ENCODE results near the gene PHYH. TPM values are rescaled to one million over a fixed set of nuclear protein-coding genes. Genes with fewer than 3 reads are reported as not detected.

PHYH gene
- polyA plus RNA-seq, 3 donors, result 24.3 to 44.9 (median 36.5) TPM

DNA sequence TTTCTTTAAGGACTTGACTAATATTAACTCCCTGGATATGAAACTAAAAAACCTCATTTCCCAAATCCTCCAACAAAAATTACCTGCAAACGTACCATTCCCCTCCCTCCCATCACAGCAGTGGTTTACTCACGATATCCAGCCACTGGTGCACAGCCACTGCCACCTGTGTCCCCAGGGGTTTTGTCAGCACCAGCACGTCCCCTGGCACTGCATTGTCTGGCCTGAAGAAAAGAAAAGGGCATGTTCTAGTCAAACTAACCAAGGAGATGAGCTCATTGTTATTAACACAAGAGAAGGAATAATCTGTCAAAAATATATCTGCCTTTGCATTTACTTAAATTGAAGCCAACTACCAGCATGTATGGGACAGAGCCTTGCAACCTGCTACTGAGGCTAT lies 29.7 kb upstream of the PHYH start:
- DNase-seq, result no peak

- no peak for DNase-seq
These were observed 28.7 kb upstream of the PHYH start for GRCh38 chr10:13328613-13329012.

DNA sequence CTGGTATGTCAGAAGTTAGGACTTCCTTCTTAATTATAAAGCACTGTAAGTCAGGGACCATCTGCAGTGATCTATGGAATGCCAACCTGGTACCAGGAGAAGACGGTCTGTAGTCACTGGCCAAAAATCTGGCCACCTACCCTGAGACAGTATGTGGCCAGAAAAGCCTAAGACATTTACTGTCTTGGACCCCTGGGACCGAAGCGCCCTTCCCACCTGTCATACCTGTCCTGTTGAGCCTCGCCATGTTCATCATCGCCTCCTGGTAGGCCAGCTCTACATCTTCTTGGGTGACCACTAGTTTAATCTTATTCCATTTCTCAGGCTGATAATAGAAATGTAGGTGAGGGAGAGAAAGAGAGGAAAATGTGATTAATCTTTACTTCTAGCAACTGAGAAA lies 28.3 kb upstream of the PHYH start:
- no peak for DNase-seq

- no peak for DNase-seq
These were observed 27.7 kb upstream of the PHYH start for GRCh38 chr10:13327534-13327933.

GRCh38 chr10:13322615-13323148 lies 22.8 kb upstream of the PHYH start:
- DNase-seq, result no peak

GRCh38 chr10:13321576-13321975 lies 21.7 kb upstream of the PHYH start:
- no peak for DNase-seq

GRCh38 chr10:13319166-13319565 lies 19.3 kb upstream of the PHYH start:
- DNase-seq, result no peak

DNA sequence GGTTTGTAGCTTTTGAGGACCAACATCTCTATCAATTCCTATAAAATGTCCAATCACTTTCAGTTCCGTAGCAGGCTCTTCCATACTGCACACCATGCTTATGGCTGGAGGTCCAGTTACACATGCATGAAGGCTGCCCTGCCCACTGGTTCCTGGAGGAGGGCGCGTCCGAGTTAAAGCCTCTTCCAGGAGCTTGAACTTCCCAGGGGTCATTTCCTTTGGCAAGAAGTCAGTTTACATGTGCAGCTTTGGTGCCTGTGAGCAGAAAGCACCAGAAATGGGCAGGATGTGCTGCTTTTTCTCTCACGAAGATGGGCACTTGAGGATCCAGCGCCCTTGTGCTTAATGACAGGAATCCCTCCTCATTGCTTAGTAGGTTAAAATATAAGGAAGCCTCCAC lies 17.6 kb upstream of the PHYH start:
- no peak for DNase-seq

DNA sequence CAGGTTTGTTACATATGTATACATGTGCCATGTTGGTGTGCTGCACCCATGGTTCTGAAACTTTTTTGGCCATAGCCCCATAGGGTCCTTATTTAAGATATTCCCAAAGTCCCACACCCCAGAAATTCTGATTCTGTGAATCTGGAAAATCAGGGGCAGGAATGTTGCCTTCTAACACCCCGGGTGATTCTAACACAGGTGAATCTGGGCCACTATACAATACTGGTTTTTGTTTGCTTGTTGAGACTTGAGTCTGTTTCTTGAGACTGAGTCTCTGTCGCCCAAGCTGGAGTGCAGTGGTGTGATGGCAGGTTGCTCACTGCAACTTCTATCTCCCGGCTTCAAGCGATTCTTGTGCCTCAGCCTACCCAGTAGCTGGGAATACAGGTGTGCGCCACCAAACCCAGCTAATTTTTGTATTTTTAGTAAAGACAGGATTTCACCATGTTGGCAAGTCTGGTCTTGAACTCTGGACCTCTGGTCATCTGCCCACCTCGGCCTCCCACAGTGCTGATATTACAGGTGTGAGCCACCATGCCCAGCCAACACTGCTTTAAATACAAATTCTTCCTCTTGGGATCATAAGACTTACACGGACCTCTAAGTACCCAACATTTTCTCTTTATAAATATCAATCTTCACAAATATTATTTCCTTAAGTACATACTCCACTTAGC lies 16.9 kb upstream of the PHYH start:
- DNase-seq, result no peak

DNA sequence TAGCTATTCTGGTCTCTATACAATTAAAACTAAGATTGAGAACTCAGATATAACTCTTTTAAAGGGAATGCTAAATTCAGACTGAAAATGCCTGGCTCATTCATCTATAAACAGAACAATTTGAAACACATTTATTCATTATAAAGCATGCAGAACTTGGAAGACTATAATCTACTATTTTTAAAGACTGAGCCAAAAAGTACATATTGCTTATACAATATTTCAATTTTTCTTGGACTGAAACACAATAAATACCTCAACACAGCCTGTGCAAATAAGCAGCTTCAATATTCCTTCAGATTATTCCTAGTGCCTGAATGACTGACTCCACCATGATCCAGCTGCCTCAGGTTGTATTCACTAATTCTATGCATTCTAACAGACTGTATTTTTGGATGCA lies 15.5 kb upstream of the PHYH start:
- DNase-seq, result no peak

DNA sequence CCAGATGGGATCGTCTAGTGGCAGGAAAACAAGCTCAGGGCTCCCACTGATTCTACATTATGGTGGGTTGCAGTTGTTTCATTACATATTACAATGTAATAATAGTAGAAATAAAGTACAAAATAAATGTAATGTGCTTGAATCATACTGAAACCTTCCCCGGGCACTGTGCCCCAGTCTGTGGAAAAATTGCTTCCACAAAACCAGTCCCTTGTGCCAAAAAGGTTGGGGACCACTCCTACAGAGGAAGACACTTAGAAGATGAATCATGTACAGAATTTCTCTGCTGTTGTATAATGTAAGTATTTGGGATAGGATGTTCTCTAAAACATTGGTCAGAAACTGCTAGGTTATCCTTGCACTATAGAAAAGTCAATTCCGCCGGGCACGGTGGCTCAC lies 11.3 kb upstream of the PHYH start:
- DNase-seq, result no peak

DNA sequence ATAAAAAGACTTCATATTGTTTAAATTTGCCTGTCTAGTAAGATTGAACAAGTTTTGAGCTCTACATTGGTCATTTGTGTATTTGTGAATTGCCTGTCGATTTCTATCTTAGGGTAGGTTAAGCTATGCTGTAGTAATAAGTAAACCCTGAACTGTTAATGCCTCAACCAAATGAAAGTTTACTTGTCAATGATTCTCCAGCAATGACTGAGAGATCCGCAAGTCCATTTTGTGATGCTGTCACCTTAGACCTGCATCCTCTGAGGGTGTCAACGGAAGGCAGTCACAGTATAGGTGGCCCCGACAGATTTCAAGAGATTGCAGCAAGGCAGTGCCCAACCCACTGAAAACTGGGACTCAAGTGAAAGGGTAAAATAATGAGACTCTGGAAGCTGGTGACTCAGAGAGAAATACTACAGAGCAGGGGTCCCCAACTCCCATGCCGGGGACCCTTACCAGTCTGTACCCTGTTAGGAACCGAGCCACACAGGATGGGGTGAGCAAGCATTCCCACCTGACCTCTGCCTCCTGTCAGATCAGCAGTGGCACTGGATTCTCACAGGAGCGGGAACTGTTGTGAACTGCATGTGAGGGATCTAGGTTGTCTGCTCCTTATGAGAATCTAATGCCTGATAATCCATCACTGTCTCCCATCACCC lies 10.8 kb upstream of the PHYH start:
- no peak for DNase-seq

GRCh38 chr10:13309792-13310191 lies 9.9 kb upstream of the PHYH start:
- DNase-seq, result no peak

GRCh38 chr10:13308096-13308495 lies 8.2 kb upstream of the PHYH start:
- no peak for DNase-seq

GRCh38 chr10:13306103-13306502 lies 6.2 kb upstream of the PHYH start:
- no peak for DNase-seq

DNA sequence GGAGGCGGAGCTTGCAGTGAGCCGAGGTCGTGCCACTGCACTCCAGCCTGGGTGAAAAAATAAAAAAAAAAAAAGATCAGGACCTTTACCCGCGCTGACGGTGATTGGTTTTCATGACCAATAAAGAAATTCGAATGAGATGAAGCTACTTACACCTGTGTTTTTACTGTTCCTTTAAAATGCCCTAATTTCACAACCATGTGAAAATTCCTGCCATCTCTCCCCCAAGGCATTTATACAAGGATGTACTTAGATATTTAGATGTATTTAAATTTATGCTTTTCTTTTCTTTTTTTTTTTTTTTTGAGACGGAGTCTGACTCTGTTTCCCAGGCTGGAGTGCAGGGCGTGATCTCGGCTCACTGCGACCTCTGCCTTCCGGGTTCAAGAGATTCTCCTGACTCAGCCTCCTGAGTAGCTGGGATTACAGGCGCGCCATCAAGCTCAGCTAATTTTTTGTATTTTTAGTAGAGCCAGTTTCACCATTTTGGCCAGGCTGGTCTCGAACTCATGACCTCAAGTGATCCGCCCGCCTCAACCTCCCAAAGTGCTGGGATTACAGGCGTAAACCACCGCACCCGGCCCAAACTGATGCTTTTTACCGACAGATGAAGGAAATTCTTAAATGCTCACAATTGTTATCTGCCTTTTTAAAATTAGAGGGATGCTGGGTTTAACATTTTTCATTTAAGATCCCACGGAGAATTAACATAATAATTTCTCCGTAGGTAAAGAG lies 3.1 kb upstream of the PHYH start:
- DNase-seq, result no peak

DNA sequence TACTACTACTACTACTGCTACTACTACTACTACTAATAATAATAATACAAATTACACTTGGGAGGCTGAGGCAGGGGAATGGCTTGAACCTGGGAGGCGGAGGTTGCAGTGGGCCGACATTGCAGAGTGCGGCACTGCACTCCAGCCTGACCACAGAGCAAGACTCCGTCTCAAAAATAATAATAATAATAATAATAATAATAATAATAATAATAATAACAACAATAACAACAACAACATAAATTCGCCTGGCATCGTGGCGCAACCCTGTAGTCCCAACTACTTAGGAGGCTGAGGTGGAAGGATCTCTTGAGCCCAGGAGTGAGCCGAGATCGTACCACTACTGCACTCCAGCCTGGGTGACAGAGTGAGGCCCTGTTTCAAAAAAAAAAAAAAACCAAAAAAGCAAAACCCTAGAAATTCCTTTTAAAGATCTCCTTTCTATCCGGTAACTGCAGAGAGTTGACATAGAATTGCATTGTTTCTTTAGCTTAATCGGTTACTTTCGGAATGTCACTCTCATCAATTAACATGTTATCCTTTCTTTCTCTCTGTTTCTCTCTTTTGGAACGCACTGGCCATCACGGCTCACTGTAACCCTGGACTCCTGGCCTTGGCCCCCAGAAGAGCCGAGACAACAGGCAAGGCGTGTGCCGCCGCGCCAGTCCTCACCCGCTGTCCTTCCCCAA lies 972 bp downstream of the PHYH start:
- no peak for DNase-seq

- no peak for DNase-seq
These were observed 3.4 kb downstream of the PHYH start for GRCh38 chr10:13296476-13296875.

- DNase-seq, result no peak
These were observed 5.1 kb downstream of the PHYH start for GRCh38 chr10:13294784-13295183.

GRCh38 chr10:13291821-13292773 lies 7.8 kb downstream of the PHYH start:
- DNase-seq, result no peak

GRCh38 chr10:13291061-13291460 lies 8.8 kb downstream of the PHYH start:
- no peak for DNase-seq
